HAP-1 (cell line): ENCODE results near the gene LSM14B.
"Not testable (repeated sequence)": the region's sequence is repeated elsewhere in the genome, so short reads cannot be mapped to it uniquely, and the experiment has no call there.

Experiments used
- DNase-seq, 2 experiments: peaks; one replicate each; pipeline ENCODE4 v3.0.0-alpha.2; 2016 to 2020; ENCODE audit warnings: low spot score in 2 of 2
- H3K27me3 ChIP-seq: fragments of 250-450 bp; sonication (Bioruptor Pico); 2 replicates; pipeline ENCODE4 v1.5.1; 2020; ENCODE audit warnings: low read depth, mild to moderate bottlenecking, moderate library complexity
- H3K36me3 ChIP-seq: fragments of 250-450 bp; sonication (Bioruptor Pico); replicated peaks from 2 replicates; pipeline ENCODE4 v1.5.1; 2020; ENCODE audit warnings: mild to moderate bottlenecking
- H3K4me1 ChIP-seq: fragments of 250-450 bp; sonication (Bioruptor Pico); 2 replicates; pipeline ENCODE4 v1.5.1; 2020; ENCODE audit warnings: mild to moderate bottlenecking
- H3K4me3 ChIP-seq: fragments of 250-450 bp; sonication (Bioruptor Pico); 2 replicates; pipeline ENCODE4 v1.5.1; 2020; ENCODE audit warnings: mild to moderate bottlenecking, moderate library complexity
- H3K9me3 ChIP-seq: fragments of 250-450 bp; sonication (Bioruptor Pico); 2 replicates; pipeline ENCODE4 v1.5.1; 2020; ENCODE audit warnings: mild to moderate bottlenecking, moderate library complexity
- in situ Hi-C: fragments of 300-500 bp; cut with MboI; formaldehyde crosslinking; loops from 3 replicates; pipeline ENCODE4 v1.14.3; 2020; ENCODE audit warnings: low sequenced_read_pairs, inconsistent platforms, mixed read lengths

The LSM14B gene

GRCh38 chr20:62121776-62122653 is at the start of gene LSM14B:
Gene LSM14B (plus strand): TSS chr20:62122475. CDS start chr20:62122667, 192 bp downstream.
- H3K9me3 ChIP-seq, result no peaks in the 10 kb centered on the region
- H3K4me3 ChIP-seq, result peak within 1 kb of the TSS; percentile 47
- in situ Hi-C loops, result loop anchor here (5.0 kb wide), 1 partner anchor 60 kb away; no protein-coding TSS in a partner anchor
- peaks cover 28% of the 10 kb centered on the region for H3K36me3 ChIP-seq
- H3K27me3 ChIP-seq, result no peaks in the 10 kb centered on the region
- H3K4me1 ChIP-seq, result peaks cover 8% of the 10 kb centered on the region; the same call in 1 of the 2 replicates
- DNase-seq, result peak; percentile 91 to 96

GRCh38 chr20:62073323-62073722 is 49.0 kb upstream of the LSM14B start:
- no peaks in the 10 kb centered on the region for H3K4me1 ChIP-seq
- H3K27me3 ChIP-seq, result no peaks in the 10 kb centered on the region
- no peaks in the 10 kb centered on the region for H3K36me3 ChIP-seq
- DNase-seq, result no peak
- no peak overlapping the region for H3K4me3 ChIP-seq
- H3K9me3 ChIP-seq, result peaks cover 21% of the 10 kb centered on the region
- in situ Hi-C loops, result no loop called here

- Histone ChIP-seq H3K4me3 (no peak overlapping the region), H3K36me3 (no peaks in the 10 kb centered on the region), H3K27me3 (no peaks in the 10 kb centered on the region), H3K4me1 (no peaks in the 10 kb centered on the region), H3K9me3 (peaks cover 18% of the 10 kb centered on the region)
- in situ Hi-C loops, result no loop called here
- DNase-seq, result no peak
Observed at GRCh38 chr20:62079166-62079565, 43.1 kb upstream of the LSM14B start.

GRCh38 chr20:62080249-62080990 is 41.9 kb upstream of the LSM14B start:
- Histone ChIP-seq H3K36me3 (no peaks in the 10 kb centered on the region), H3K9me3 (peaks cover 13% of the 10 kb centered on the region), H3K4me1 (no peaks in the 10 kb centered on the region), H3K4me3 (no peak overlapping the region), H3K27me3 (no peaks in the 10 kb centered on the region)
- in situ Hi-C loops, result no loop called here
- no peak for DNase-seq

- in situ Hi-C loops, result no loop called here
- H3K36me3 ChIP-seq, result no peaks in the 10 kb centered on the region
- no peaks in the 10 kb centered on the region for H3K4me1 ChIP-seq
- H3K27me3 ChIP-seq, result no peaks in the 10 kb centered on the region
- DNase-seq, result no peak
- no peak overlapping the region for H3K4me3 ChIP-seq
- H3K9me3 ChIP-seq, result no peaks in the 10 kb centered on the region
Observed at GRCh38 chr20:62083312-62083711, 39.0 kb upstream of the LSM14B start.

GRCh38 chr20:62084224-62084623 is 38.1 kb upstream of the LSM14B start:
- in situ Hi-C loops, H3K9me3 ChIP-seq, H3K36me3 ChIP-seq, H3K27me3 ChIP-seq, H3K4me3 ChIP-seq, H3K4me1 ChIP-seq, DNase-seq: not testable (repeated sequence)

- in situ Hi-C loops, result no loop called here
- no peak for DNase-seq
- no peaks in the 10 kb centered on the region for H3K9me3 ChIP-seq
- no peaks in the 10 kb centered on the region for H3K4me1 ChIP-seq
- no peaks in the 10 kb centered on the region for H3K27me3 ChIP-seq
- H3K4me3 ChIP-seq, result no peak overlapping the region
- H3K36me3 ChIP-seq, result no peaks in the 10 kb centered on the region
Observed at GRCh38 chr20:62085206-62085605, 37.1 kb upstream of the LSM14B start.

- in situ Hi-C loops, result no loop called here
- Histone ChIP-seq H3K36me3 (no peaks in the 10 kb centered on the region), H3K4me1 (no peaks in the 10 kb centered on the region), H3K9me3 (no peaks in the 10 kb centered on the region), H3K4me3 (no peak overlapping the region), H3K27me3 (no peaks in the 10 kb centered on the region)
- DNase-seq, result no peak
Observed at GRCh38 chr20:62087227-62087626, 35.0 kb upstream of the LSM14B start.

- no peak overlapping the region for H3K4me3 ChIP-seq
- H3K9me3 ChIP-seq, result no peaks in the 10 kb centered on the region
- no peaks in the 10 kb centered on the region for H3K4me1 ChIP-seq
- DNase-seq, result no peak
- H3K36me3 ChIP-seq, result no peaks in the 10 kb centered on the region
- in situ Hi-C loops, result no loop called here
- H3K27me3 ChIP-seq, result no peaks in the 10 kb centered on the region
Observed at GRCh38 chr20:62087632-62088031, 34.6 kb upstream of the LSM14B start.

GRCh38 chr20:62088258-62089127 is 33.8 kb upstream of the LSM14B start:
- H3K36me3 ChIP-seq, result no peaks in the 10 kb centered on the region
- no peaks in the 10 kb centered on the region for H3K27me3 ChIP-seq
- no peak for DNase-seq
- no peak overlapping the region for H3K4me3 ChIP-seq
- in situ Hi-C loops, result no loop called here
- no peaks in the 10 kb centered on the region for H3K9me3 ChIP-seq
- no peaks in the 10 kb centered on the region for H3K4me1 ChIP-seq

GRCh38 chr20:62089393-62089792 is 32.9 kb upstream of the LSM14B start:
- no peak overlapping the region for H3K4me3 ChIP-seq
- no peak for DNase-seq
- H3K9me3 ChIP-seq, result no peaks in the 10 kb centered on the region
- in situ Hi-C loops, result no loop called here
- no peaks in the 10 kb centered on the region for H3K36me3 ChIP-seq
- H3K4me1 ChIP-seq, result no peaks in the 10 kb centered on the region
- no peaks in the 10 kb centered on the region for H3K27me3 ChIP-seq

GRCh38 chr20:62096421-62097380 is 25.6 kb upstream of the LSM14B start:
- H3K4me3 ChIP-seq, result no peak overlapping the region
- in situ Hi-C loops, result no loop called here
- no peaks in the 10 kb centered on the region for H3K27me3 ChIP-seq
- H3K36me3 ChIP-seq, result no peaks in the 10 kb centered on the region
- no peaks in the 10 kb centered on the region for H3K4me1 ChIP-seq
- no peaks in the 10 kb centered on the region for H3K9me3 ChIP-seq
- DNase-seq, result no peak
